PC-3 (cell line): ENCODE results near the gene AXL. TPM values are rescaled to one million over a fixed set of nuclear protein-coding genes. Genes with fewer than 3 reads are reported as not detected.

Experiments
- ATAC-seq: fragments of 200-7000 bp; cut with Tn5 transposase; 2 replicates; pipeline ENCODE4 v1.9.1; 2020; ENCODE audit warnings: mild to moderate bottlenecking, moderate library complexity
- BruUV-seq: library from RNA; stranded (reverse); fragments of 400-500 nt; replicated peaks from 2 replicates; lab custom pipeline; 2021; lab: Mats Ljungman, UMichigan
- CTCF ChIA-PET: fragments of 300-600 bp; sonication (Branson Sonifier 250); formaldehyde crosslinking; loops from one replicate; lab custom pipeline; 2022; ENCODE audit warnings: antibody characterized with exemption; lab: Charles Lee
- POLR2A ChIA-PET: fragments of 300-600 bp; sonication (Branson Sonifier 250); formaldehyde crosslinking; loops from one replicate; lab custom pipeline; 2022; ENCODE audit warnings: antibody characterized with exemption; ENCODE audit not compliant: unreplicated experiment; lab: Charles Lee
- DNase-seq: peaks from one replicate; pipeline ENCODE4 v3.0.0-alpha.2; 2015
- H2AFZ ChIP-seq: fragments of 300-600 bp; sonication (generic); 2 replicates; pipeline ENCODE4 v1.6.0; 2016; ENCODE audit warnings: antibody characterized with exemption, low read length
- H3F3A ChIP-seq: fragments of 300-600 bp; sonication (generic); one replicate; pipeline ENCODE4 v1.6.0; 2017; ENCODE audit warnings: antibody characterized with exemption, low read length, control low read depth, mild to moderate bottlenecking; ENCODE audit not compliant: unreplicated experiment
- H3K27ac ChIP-seq: fragments of 300-600 bp; sonication (generic); 2 replicates; pipeline ENCODE4 v1.5.1; 2016; ENCODE audit warnings: mild to moderate bottlenecking, low read length
- H3K27me3 ChIP-seq: fragments of 300-600 bp; sonication (generic); 2 replicates; pipeline ENCODE4 v1.6.1; 2016; ENCODE audit warnings: low read length, mixed read lengths
- H3K36me3 ChIP-seq: fragments of 300-600 bp; sonication (generic); 2 replicates; pipeline ENCODE4 v1.6.1; 2016; ENCODE audit warnings: low read depth, mixed run types, low read length, mixed read lengths
- H3K4me1 ChIP-seq: fragments of 300-600 bp; sonication (generic); 2 replicates; pipeline ENCODE4 v1.5.1; 2016; ENCODE audit warnings: low read length; ENCODE audit not compliant: insufficient read depth
- H3K4me2 ChIP-seq: fragments of 300-600 bp; sonication (generic); 2 replicates; pipeline ENCODE4 v1.6.0; 2016; ENCODE audit warnings: low read length
- H3K4me3 ChIP-seq: fragments of 300-600 bp; sonication (generic); 2 replicates; pipeline ENCODE4 v1.5.1; 2016; ENCODE audit warnings: mild to moderate bottlenecking, low read length, mixed read lengths
- H3K79me2 ChIP-seq: fragments of 300-600 bp; sonication (generic); 2 replicates; pipeline ENCODE4 v1.6.1; 2017; ENCODE audit warnings: low read length, mixed read lengths
- H3K9ac ChIP-seq: fragments of 300-600 bp; sonication (generic); 2 replicates; pipeline ENCODE4 v1.6.0; 2016; ENCODE audit warnings: mild to moderate bottlenecking, low read length
- H3K9me2 ChIP-seq: fragments of 300-600 bp; sonication (generic); replicated peaks from 2 replicates; pipeline ENCODE4 v1.6.1; 2016; ENCODE audit warnings: mixed run types, low read length, mixed read lengths
- H3K9me3 ChIP-seq: fragments of 300-600 bp; sonication (generic); 2 replicates; pipeline ENCODE4 v1.6.1; 2016; ENCODE audit warnings: low read length, mixed read lengths
- H4K20me1 ChIP-seq: fragments of 300-600 bp; sonication (generic); 2 replicates; pipeline ENCODE4 v1.6.1; 2016; ENCODE audit warnings: low read length, mixed read lengths
- CTCF ChIP-seq: fragments of 300-600 bp; sonication (generic); conservative IDR thresholded peaks from 2 replicates; pipeline ENCODE4 v1.5.1; 2017; ENCODE audit warnings: antibody characterized with exemption, low read depth, mild to moderate bottlenecking, low read length
- EZH2 ChIP-seq: fragments of 300-600 bp; sonication (generic); IDR thresholded peaks from one replicate; pipeline ENCODE4 v1.6.1; 2017; ENCODE audit warnings: antibody characterized with exemption, mild to moderate bottlenecking, low read length; ENCODE audit not compliant: unreplicated experiment
- EZH2phosphoT487 ChIP-seq: fragments of 300-600 bp; sonication (generic); IDR thresholded peaks from 2 replicates; pipeline ENCODE4 v1.6.1; 2018; ENCODE audit warnings: mild to moderate bottlenecking, antibody characterized with exemption, low read length, borderline replicate concordance
- intact Hi-C: fragments of 100-400 bp; cut with micrococcal nuclease; formaldehyde crosslinking; loops from 2 replicates; pipeline ENCODE4 v1.9.0; 2023
- total RNA-seq: library from RNA; depleted of rRNA; stranded (reverse); fragments of >200 nt; gene quantifications from 2 replicates; pipeline ENCODE4 v1.2.3, GENCODE V29; 2014

AXL gene
- total RNA-seq, 1 experiment from 2014 or later, result 172 TPM

GRCh38 chr19:41205995-41206394 is 13.0 kb upstream of the AXL start:
- H3K9ac ChIP-seq, result no peak overlapping the region
- POLR2A ChIA-PET, result no interaction called here
- H3K4me3 ChIP-seq, result no peak overlapping the region
- H3F3A ChIP-seq, result no peaks in the 10 kb centered on the region
- no peaks in the 10 kb centered on the region for H3K27me3 ChIP-seq
- H3K9me2 ChIP-seq, result no peaks in the 10 kb centered on the region
- no peaks in the 10 kb centered on the region for H3K9me3 ChIP-seq
- no peak overlapping the region for H2AFZ ChIP-seq
- no peak overlapping the region for H3K4me2 ChIP-seq
- intact Hi-C loops, result loop anchor here (2.0 kb wide), 1 partner anchor 103 kb away; no protein-coding TSS in a partner anchor
- no peaks in the 10 kb centered on the region for H3K79me2 ChIP-seq
- H4K20me1 ChIP-seq, result no peaks in the 10 kb centered on the region
- CTCF ChIA-PET, result no interaction called here
- H3K27ac ChIP-seq, result no peak overlapping the region
- peak; percentile 48; the same call in 1 of the 2 replicates for ATAC-seq
- TF ChIP-seq EZH2phosphoT487 (no peak), CTCF (no peak; the same call in 1 of the 2 replicates), EZH2 (no peak)
- peak; percentile 34 for DNase-seq
- no peaks in the 10 kb centered on the region for H3K4me1 ChIP-seq
- BruUV-seq, result no TSS peak
- no peaks in the 10 kb centered on the region for H3K36me3 ChIP-seq

GRCh38 chr19:41206456-41206855 is 12.6 kb upstream of the AXL start:
- Histone ChIP-seq H3K9me3 (no peaks in the 10 kb centered on the region), H3K4me1 (no peaks in the 10 kb centered on the region), H3K36me3 (no peaks in the 10 kb centered on the region), H3K4me3 (no peak overlapping the region), H3F3A (no peaks in the 10 kb centered on the region), H3K4me2 (no peak overlapping the region), H3K27ac (no peak overlapping the region), H3K9ac (no peak overlapping the region), H2AFZ (no peak overlapping the region), H3K79me2 (no peaks in the 10 kb centered on the region), H4K20me1 (no peaks in the 10 kb centered on the region), H3K9me2 (no peaks in the 10 kb centered on the region), H3K27me3 (no peaks in the 10 kb centered on the region)
- intact Hi-C loops, result no loop called here
- TF ChIP-seq CTCF, result no peak
- TF ChIP-seq EZH2phosphoT487, result no peak
- TF ChIP-seq EZH2, result no peak
- BruUV-seq, result no TSS peak
- no peak for ATAC-seq
- ChIA-PET POLR2A (no interaction called here), CTCF (no interaction called here)
- DNase-seq, result no peak

- Histone ChIP-seq H4K20me1 (no peaks in the 10 kb centered on the region), H3K36me3 (no peaks in the 10 kb centered on the region), H3K9ac (no peak overlapping the region), H3K27me3 (no peaks in the 10 kb centered on the region), H3K4me1 (no peaks in the 10 kb centered on the region), H3K4me2 (no peak overlapping the region), H3K79me2 (no peaks in the 10 kb centered on the region), H3K9me2 (no peaks in the 10 kb centered on the region), H3F3A (no peaks in the 10 kb centered on the region), H2AFZ (no peak overlapping the region), H3K4me3 (no peak overlapping the region), H3K27ac (no peak overlapping the region), H3K9me3 (no peaks in the 10 kb centered on the region)
- intact Hi-C loops, result no loop called here
- BruUV-seq, result TSS peak; percentile 20
- ATAC-seq (no peak), DNase-seq (no peak)
- TF ChIP-seq EZH2 (no peak), CTCF (no peak), EZH2phosphoT487 (no peak)
- ChIA-PET CTCF (no interaction called here), POLR2A (no interaction called here)
Observed at GRCh38 chr19:41206926-41207750, 11.9 kb upstream of the AXL start.
